ENCODE results near the gene WBP2. TPM values are rescaled to one million over a fixed set of nuclear protein-coding genes. Genes with fewer than 3 reads are reported as not detected.

Gene WBP2
- total and polyA plus RNA-seq, 10 donors, result 46.7 to 144 (median 89.1) TPM

- WGBS, 5 donors, result 87 to 98% (median 91%) methylated on average over 22 to 28 of the region's 28 CpGs
- peaks cover 14 to 68% (median 35%) of the 10 kb centered on the region in 6 donors for H3K4me1 ChIP-seq
- peak overlapping the region in 5 of 8 donors; percentile 36 to 84 (median 67) for H3K27ac ChIP-seq
- no peak for DNase-seq
- H3K4me3 ChIP-seq, result no peak overlapping the region
- peak in 2 of 3 donors; percentile 43 to 68 for TF ChIP-seq POLR2AphosphoS5 (IDR thresholded peaks at IDR 0.05)
- TF ChIP-seq POLR2A (IDR thresholded peaks at IDR 0.05), result no peak
- no peaks in the 10 kb centered on the region for H3K9me3 ChIP-seq
- intact Hi-C loops (cut with DNase I; ENCODE audit: low total_unique reads), result no loop called here
- H3K36me3 ChIP-seq, result peaks cover 0 to 100% (median 80%) of the 10 kb centered on the region in 6 donors
- H3K27me3 ChIP-seq (replicated peaks in 1 of 7), result no peaks in the 10 kb centered on the region
These were observed 31.7 kb downstream of the WBP2 start for GRCh38 chr17:75823257-75824041.

- TF ChIP-seq POLR2A (IDR thresholded peaks at IDR 0.05), result no peak
- Histone ChIP-seq H3K27me3 (replicated peaks in 1 of 7) (no peaks in the 10 kb centered on the region), H3K4me3 (no peak overlapping the region), H3K9me3 (no peaks in the 10 kb centered on the region), H3K27ac (peak overlapping the region in 7 of 8 donors; percentile 9 to 84 (median 33)), H3K36me3 (peaks cover 0 to 100% (median 83%) of the 10 kb centered on the region in 6 donors), H3K4me1 (peaks cover 8 to 61% (median 28%) of the 10 kb centered on the region in 6 donors)
- 83 to 97% (median 88%) methylated on average over 2 to 3 of the region's 3 CpGs for WGBS, 5 donors
- no peak for DNase-seq
- intact Hi-C loops (cut with DNase I; ENCODE audit: low total_unique reads), result no loop called here
These were observed 32.4 kb downstream of the WBP2 start for GRCh38 chr17:75822800-75823166.

GRCh38 chr17:75822119-75822799, 32.9 kb downstream of the WBP2 start:
- Histone ChIP-seq H3K27ac (peak overlapping the region in 7 of 8 donors; percentile 9 to 84 (median 33)), H3K4me1 (peaks cover 3 to 56% (median 23%) of the 10 kb centered on the region in 6 donors), H3K36me3 (peaks cover 0 to 100% (median 85%) of the 10 kb centered on the region in 6 donors), H3K27me3 (replicated peaks in 1 of 7) (no peaks in the 10 kb centered on the region), H3K4me3 (no peak overlapping the region), H3K9me3 (no peaks in the 10 kb centered on the region)
- 64 to 67% (median 65%) methylated on average over 16 to 18 of the region's 18 CpGs for WGBS, 5 donors
- intact Hi-C loops (cut with DNase I; ENCODE audit: low total_unique reads), result no loop called here
- TF ChIP-seq POLR2AphosphoS5 (IDR thresholded peaks at IDR 0.05) (peak in 2 of 3 donors; percentile 22 to 66), POLR2A (IDR thresholded peaks at IDR 0.05) (no peak)
- no peak for DNase-seq

GRCh38 chr17:75821552-75821951, 33.6 kb downstream of the WBP2 start:
- WGBS, 5 donors, result 92 to 94% (median 93%) methylated on average over 7 of the region's 7 CpGs
- intact Hi-C loops (cut with DNase I; ENCODE audit: low total_unique reads), result no loop called here

More at GRCh38 chr17:75821552-75821951, 33.6 kb downstream of the WBP2 start:
- Histone ChIP-seq H3K36me3 (peaks cover 0 to 100% (median 89%) of the 10 kb centered on the region in 6 donors), H3K27ac (peak overlapping the region in 4 of 8 donors; percentile 26 to 84 (median 64)), H3K4me3 (no peak overlapping the region), H3K27me3 (replicated peaks in 1 of 7) (no peaks in the 10 kb centered on the region), H3K9me3 (no peaks in the 10 kb centered on the region), H3K4me1 (peaks cover 0 to 49% (median 16%) of the 10 kb centered on the region in 6 donors)
- TF ChIP-seq POLR2AphosphoS5 (IDR thresholded peaks at IDR 0.05) (no peak), POLR2A (IDR thresholded peaks at IDR 0.05) (no peak), CTCF (IDR thresholded peaks at IDR 0.05 in 8 of 11, conservative IDR thresholded peaks at IDR 0.05 in 3 of 11) (no peak)
- no peak for DNase-seq

Data from spleen (tissue), 11 donors.